Activated CD8-positive, alpha-beta T cell treated with anti-CD3 and anti-CD28 coated beads for 36 hours (primary cell): ENCODE results near the gene NPHS1. TPM values are rescaled to one million over a fixed set of nuclear protein-coding genes. Genes with fewer than 3 reads are reported as not detected.

ENCODE experiments used
- ATAC-seq: fragments of 200-7000 bp; cut with Tn5 transposase; one replicate; pipeline ENCODE4 v1.10.0; 2021; ENCODE audit warnings: mild to moderate bottlenecking, moderate library complexity
- CTCF ChIA-PET: fragments of 350-600 bp; sonication (Branson Sonifier 250); formaldehyde crosslinking; loops from one replicate; lab custom pipeline; 2021; ENCODE audit warnings: antibody characterized with exemption; lab: Charles Lee
- POLR2A ChIA-PET: fragments of 350-600 bp; sonication (Branson Sonifier 250); formaldehyde crosslinking; loops from one replicate; lab custom pipeline; 2021; ENCODE audit warnings: antibody characterized with exemption; lab: Charles Lee
- DNase-seq: peaks from one replicate; pipeline ENCODE4 v3.0.0-alpha.2; 2020
- H3K27ac Mint-ChIP-seq: one replicate; pipeline ENCODE4 v1.8.0; 2021; ENCODE audit warnings: mild to moderate bottlenecking, mixed read lengths
- H3K27me3 Mint-ChIP-seq: one replicate; pipeline ENCODE4 v1.8.0; 2021; ENCODE audit warnings: mixed read lengths
- H3K36me3 Mint-ChIP-seq: one replicate; pipeline ENCODE4 v1.8.0; 2021; ENCODE audit warnings: low read depth, mixed read lengths
- H3K4me1 Mint-ChIP-seq: one replicate; pipeline ENCODE4 v1.8.0; 2021; ENCODE audit warnings: low read depth, mixed read lengths
- H3K4me3 Mint-ChIP-seq: one replicate; pipeline ENCODE4 v1.8.0; 2021; ENCODE audit warnings: mild to moderate bottlenecking, moderate library complexity, mixed read lengths
- H3K9me3 Mint-ChIP-seq: one replicate; pipeline ENCODE4 v1.8.0; 2021; ENCODE audit warnings: mixed read lengths
- intact Hi-C: fragments of 100-400 bp; cut with micrococcal nuclease; formaldehyde crosslinking; loops from one replicate; pipeline ENCODE4 v1.10.0; 2022
- total RNA-seq, 2 experiments: library from RNA; stranded (reverse); gene quantifications; one replicate each; pipeline ENCODE4 v1.2.3, GENCODE V29; 2021
- TF ChIP-seq, protein P1 (sequence below): fragments of 200-600 bp; IDR thresholded peaks from one replicate; pipeline ENCODE4 v1.8.0; 2022; ENCODE audit warnings: antibody characterized with exemption, mild to moderate bottlenecking

Gene NPHS1
- total RNA-seq, 2 experiments from 2014 or later: not detected

DNA sequence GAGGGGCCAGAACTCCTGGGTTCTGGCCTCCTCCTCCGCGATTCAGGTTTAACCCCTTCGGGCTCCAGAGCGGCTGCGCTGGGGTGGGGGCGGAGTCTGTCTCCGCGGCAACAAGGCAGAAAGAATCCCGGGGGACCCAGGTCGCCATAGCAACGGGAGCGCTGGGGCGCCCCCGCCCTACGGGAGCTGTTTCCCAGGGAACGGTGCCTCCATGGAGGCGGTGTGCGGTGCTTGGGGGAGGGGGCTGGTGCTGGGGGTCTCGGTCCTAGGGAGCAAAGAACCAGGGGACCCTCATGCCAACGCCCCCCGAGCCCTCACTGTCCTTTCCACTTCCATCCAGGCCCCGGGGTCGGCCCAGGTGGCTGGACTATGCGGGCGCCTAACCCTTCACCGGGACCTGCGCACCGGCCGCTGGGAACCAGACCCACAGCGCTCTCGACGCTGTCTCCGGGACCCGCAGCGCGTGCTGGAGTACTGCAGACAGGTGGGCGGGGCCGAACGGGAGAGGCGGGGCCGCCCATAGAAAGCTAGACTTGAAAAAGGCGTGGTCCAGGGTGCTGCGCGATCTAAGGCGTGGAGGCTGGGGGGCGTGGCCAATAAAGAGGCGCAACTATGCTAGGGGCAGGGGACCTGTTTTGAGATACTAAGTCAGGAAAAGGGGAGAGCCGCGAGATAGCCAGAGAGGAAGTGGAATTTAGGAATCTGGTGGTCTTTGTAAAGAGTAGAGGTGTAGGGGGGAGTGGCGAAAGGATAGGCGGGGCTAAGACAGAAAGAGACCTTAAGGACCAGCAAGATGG lies 17.2 kb upstream of the NPHS1 start:
- peaks cover 39% of the 10 kb centered on the region for H3K27me3 Mint-ChIP-seq
- no peak overlapping the region for H3K27ac Mint-ChIP-seq
- peak overlapping the region; percentile 67 for H3K4me3 Mint-ChIP-seq
- ChIA-PET POLR2A (interaction anchor here (0.6 to 1.6 kb wide), 7 partner anchors 12 to 536 kb away, joined by 3 to 4 read pairs (median 3); partner anchors contain the start of genes KIRREL2, PSENEN and U2AF1L4), CTCF (interaction anchor here (0.7 to 1.3 kb wide), 4 partner anchors 10 to 175 kb away, joined by 3 to 6 read pairs (median 4); no protein-coding TSS in a partner anchor)
- no peaks in the 10 kb centered on the region for H3K36me3 Mint-ChIP-seq
- TF ChIP-seq, protein P1, sequence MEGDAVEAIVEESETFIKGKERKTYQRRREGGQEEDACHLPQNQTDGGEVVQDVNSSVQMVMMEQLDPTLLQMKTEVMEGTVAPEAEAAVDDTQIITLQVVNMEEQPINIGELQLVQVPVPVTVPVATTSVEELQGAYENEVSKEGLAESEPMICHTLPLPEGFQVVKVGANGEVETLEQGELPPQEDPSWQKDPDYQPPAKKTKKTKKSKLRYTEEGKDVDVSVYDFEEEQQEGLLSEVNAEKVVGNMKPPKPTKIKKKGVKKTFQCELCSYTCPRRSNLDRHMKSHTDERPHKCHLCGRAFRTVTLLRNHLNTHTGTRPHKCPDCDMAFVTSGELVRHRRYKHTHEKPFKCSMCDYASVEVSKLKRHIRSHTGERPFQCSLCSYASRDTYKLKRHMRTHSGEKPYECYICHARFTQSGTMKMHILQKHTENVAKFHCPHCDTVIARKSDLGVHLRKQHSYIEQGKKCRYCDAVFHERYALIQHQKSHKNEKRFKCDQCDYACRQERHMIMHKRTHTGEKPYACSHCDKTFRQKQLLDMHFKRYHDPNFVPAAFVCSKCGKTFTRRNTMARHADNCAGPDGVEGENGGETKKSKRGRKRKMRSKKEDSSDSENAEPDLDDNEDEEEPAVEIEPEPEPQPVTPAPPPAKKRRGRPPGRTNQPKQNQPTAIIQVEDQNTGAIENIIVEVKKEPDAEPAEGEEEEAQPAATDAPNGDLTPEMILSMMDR: no peak
- H3K4me1 Mint-ChIP-seq: peaks cover 13% of the 10 kb centered on the region
- peak; percentile 89 for ATAC-seq
- DNase-seq: peak; percentile 94
- H3K9me3 Mint-ChIP-seq: no peaks in the 10 kb centered on the region
- intact Hi-C loops: no loop called here

DNA sequence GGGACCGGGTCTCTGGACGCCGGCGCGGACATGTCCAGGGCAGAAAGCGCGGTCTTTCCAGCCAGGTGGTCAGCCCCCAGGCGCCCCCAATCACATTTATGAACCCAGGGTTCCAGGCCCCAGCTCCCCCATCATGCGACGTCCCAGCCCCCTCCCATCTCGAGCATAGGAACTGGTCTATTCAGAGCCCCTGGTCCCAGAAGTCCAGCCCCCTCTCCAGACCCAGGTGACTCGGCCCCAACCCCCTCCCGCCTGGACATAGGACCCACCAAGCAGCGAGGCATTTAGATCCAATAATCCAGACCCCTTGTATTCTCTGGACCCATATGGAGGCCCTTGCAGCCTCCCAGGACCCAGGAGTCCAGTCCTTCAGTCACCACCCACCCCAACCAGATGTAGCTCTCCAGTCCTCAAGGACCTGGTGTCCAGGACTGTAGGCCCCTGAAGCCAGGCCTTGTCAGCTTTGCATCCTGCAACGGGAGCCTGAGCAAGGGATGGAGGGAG lies 16.6 kb upstream of the NPHS1 start:
- intact Hi-C loops: no loop called here
- ATAC-seq: no peak
- CTCF ChIA-PET: interaction anchor here (1.0 kb wide), 1 partner anchor 90 kb away, joined by 3 read pairs; no protein-coding TSS in a partner anchor
- Mint-ChIP-seq H3K36me3 (no peaks in the 10 kb centered on the region), H3K9me3 (no peaks in the 10 kb centered on the region), H3K4me1 (peaks cover 13% of the 10 kb centered on the region), H3K27ac (no peak overlapping the region), H3K4me3 (no peak overlapping the region), H3K27me3 (peaks cover 39% of the 10 kb centered on the region)
- POLR2A ChIA-PET: interaction anchor here (0.7 to 1.6 kb wide), 5 partner anchors 12 to 128 kb away, joined by 3 to 4 read pairs (median 3); partner anchors contain the start of genes KIRREL2, PSENEN and U2AF1L4
- TF ChIP-seq, protein P1: no peak
- DNase-seq: no peak

DNA sequence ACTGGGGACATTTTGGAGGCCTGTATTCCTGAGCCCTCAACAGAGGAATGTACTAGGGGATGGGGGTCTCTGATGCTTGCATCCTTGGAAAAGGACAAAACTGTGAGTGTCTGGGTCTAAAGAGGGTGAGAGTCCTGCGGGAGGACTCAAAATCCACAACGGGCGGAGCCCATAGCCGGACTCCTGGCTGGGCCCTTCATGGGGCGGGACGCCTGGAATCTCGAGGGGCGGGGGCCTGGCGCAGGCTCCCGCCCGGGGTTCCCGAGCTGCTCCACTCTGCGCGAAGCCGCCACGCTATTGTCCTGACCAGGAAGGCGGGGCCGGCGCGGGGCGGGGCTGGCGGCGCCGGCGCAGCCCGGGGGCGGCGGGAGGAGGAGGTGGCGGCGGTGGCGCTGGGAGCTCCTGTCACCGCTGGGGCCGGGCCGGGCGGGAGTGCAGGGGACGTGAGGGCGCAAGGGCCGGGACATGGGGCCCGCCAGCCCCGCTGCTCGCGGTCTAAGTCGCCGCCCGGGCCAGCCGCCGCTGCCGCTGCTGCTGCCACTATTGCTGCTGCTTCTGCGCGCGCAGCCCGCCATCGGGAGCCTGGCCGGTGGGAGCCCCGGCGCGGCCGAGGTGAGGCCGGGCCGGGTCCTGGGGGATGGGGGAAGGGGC lies 16.0 kb upstream of the NPHS1 start, which contains the start of gene APLP1:
Gene APLP1, plus strand, starts transcription at position 403 of the 651 bp plus-strand sequence. Its CDS starts 63 bp downstream, at position 466.
- Mint-ChIP-seq H3K4me1 (peaks cover 13% of the 10 kb centered on the region), H3K27ac (no peak within 1 kb of the TSS), H3K9me3 (no peaks in the 10 kb centered on the region), H3K4me3 (no peak within 1 kb of the TSS), H3K27me3 (peaks cover 39% of the 10 kb centered on the region), H3K36me3 (no peaks in the 10 kb centered on the region)
- ChIA-PET POLR2A (interaction anchor here (0.7 to 1.5 kb wide), 3 partner anchors 11 to 129 kb away, joined by 3 read pairs; partner anchors contain the start of gene KIRREL2), CTCF (interaction anchor here (1.0 kb wide), 1 partner anchor 90 kb away, joined by 3 read pairs; no protein-coding TSS in a partner anchor)
- ATAC-seq (peak; percentile 71), DNase-seq (peak; percentile 73)
- TF ChIP-seq, protein P1: no peak
- intact Hi-C loops: no loop called here

DNA sequence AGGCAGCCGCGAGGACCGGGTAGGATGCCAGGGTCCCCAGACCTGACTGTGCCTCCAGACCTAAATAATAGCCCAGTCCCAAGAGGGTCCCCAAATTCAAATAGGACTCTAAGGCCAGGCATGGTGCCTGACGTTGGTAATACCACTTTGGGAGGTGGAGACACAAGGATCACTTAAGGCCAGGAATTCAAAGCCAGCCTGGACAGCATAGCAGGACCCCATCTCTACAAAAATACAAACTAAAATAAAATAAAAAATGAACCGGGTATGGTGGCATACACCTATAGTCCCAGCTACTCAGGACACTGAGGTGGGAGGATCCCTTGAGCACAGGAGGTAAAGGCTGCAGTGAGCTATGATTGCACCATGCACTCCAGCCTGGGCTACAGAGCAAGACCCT lies 10.7 kb upstream of the NPHS1 start:
- ChIA-PET CTCF (no interaction called here), POLR2A (no interaction called here)
- peaks cover 52% of the 10 kb centered on the region for H3K27me3 Mint-ChIP-seq
- no peaks in the 10 kb centered on the region for H3K9me3 Mint-ChIP-seq
- H3K36me3 Mint-ChIP-seq: no peaks in the 10 kb centered on the region
- DNase-seq (no peak), ATAC-seq (no peak)
- TF ChIP-seq, protein P1: no peak
- H3K4me3 Mint-ChIP-seq: no peak overlapping the region
- H3K27ac Mint-ChIP-seq: no peak overlapping the region
- peaks cover 6% of the 10 kb centered on the region for H3K4me1 Mint-ChIP-seq
- intact Hi-C loops: no loop called here
